HG02642 (cell line): ENCODE measurements around the gene SLC25A42.

ENCODE experiments used
- ATAC-seq: cut with Tn5 transposase; IDR thresholded peaks from one replicate; pipeline ENCODE4 v1.9.1; 2021; ENCODE audit warnings: mild to moderate bottlenecking; ENCODE audit not compliant: unreplicated experiment, poor library complexity

SLC25A42 gene

GRCh38 chr19:19067276-19068072, 3.7 kb downstream of the SLC25A42 start:
- no peak for ATAC-seq

GRCh38 chr19:19068659-19069654, 5.2 kb downstream of the SLC25A42 start:
- ATAC-seq = no peak

- ATAC-seq = no peak
Observed at GRCh38 chr19:19071897-19072296, 8.1 kb downstream of the SLC25A42 start.

GRCh38 chr19:19074196-19074882, 10.5 kb downstream of the SLC25A42 start:
- no peak for ATAC-seq

- ATAC-seq = no peak
Observed at GRCh38 chr19:19075126-19075525, 11.3 kb downstream of the SLC25A42 start.

- ATAC-seq = no peak
Observed at GRCh38 chr19:19076476-19076875, 12.7 kb downstream of the SLC25A42 start.

- no peak for ATAC-seq
Observed at GRCh38 chr19:19077103-19077502, 13.3 kb downstream of the SLC25A42 start.

GRCh38 chr19:19078801-19079200, 15.0 kb downstream of the SLC25A42 start:
- ATAC-seq = no peak

- ATAC-seq = no peak
Observed at GRCh38 chr19:19079571-19079970, 15.8 kb downstream of the SLC25A42 start.

GRCh38 chr19:19081642-19082151, 17.9 kb downstream of the SLC25A42 start:
- no peak for ATAC-seq

GRCh38 chr19:19083413-19084178, 19.8 kb downstream of the SLC25A42 start:
- ATAC-seq = no peak

- ATAC-seq = no peak
Observed at GRCh38 chr19:19087676-19088075, 23.9 kb downstream of the SLC25A42 start.

GRCh38 chr19:19094513-19094912, 30.7 kb downstream of the SLC25A42 start:
- no peak for ATAC-seq

GRCh38 chr19:19095691-19096090, 31.9 kb downstream of the SLC25A42 start:
- ATAC-seq = no peak

GRCh38 chr19:19096641-19097627, 33.1 kb downstream of the SLC25A42 start:
- ATAC-seq = no peak

GRCh38 chr19:19098084-19098702, 34.4 kb downstream of the SLC25A42 start:
- ATAC-seq = no peak

GRCh38 chr19:19098703-19099632, 35.2 kb downstream of the SLC25A42 start:
- no peak for ATAC-seq
